ENCODE results near the gene ZNF791.
"Not testable (repeated sequence)": the region's sequence is repeated elsewhere in the genome, so short reads cannot be mapped to it uniquely, and the experiment has no call there.

GRCh38 chr19:12643716-12644115 lies 33.0 kb downstream of the ZNF791 start:
- TF ChIP-seq EZH2 (IDR thresholded peaks at IDR 0.05; ENCODE audit: low read depth, unreplicated experiment); CTCF (conservative IDR thresholded peaks at IDR 0.05; ENCODE audit: low read depth in 2 of 2); POLR2AphosphoS5 (IDR thresholded peaks at IDR 0.05; ENCODE audit: low read depth): not testable (repeated sequence)

All from GM23338 (cell line).